ENCODE measurements around the gene KIAA1755. TPM values are rescaled to one million over a fixed set of nuclear protein-coding genes. Genes with fewer than 3 reads are reported as not detected.

The KIAA1755 gene
- polyA plus RNA-seq, 1 of the 3 experiments (the other 2 are of a cell fraction), result 0.54 TPM

- no peaks in the 10 kb centered on the region for H4K20me1 ChIP-seq (ENCODE audit: insufficient read depth)
- ChIA-PET CTCF (interaction anchor here (1.0 to 1.4 kb wide), 2 partner anchors 20 to 239 kb away, joined by 3 to 4 read pairs; no protein-coding TSS in a partner anchor), POLR2A (no interaction called here)
- H3K9me3 ChIP-seq, result no peaks in the 10 kb centered on the region
- no peaks in the 10 kb centered on the region for H3F3A ChIP-seq (replicated peaks; ENCODE audit: insufficient read depth)
- H3K79me2 ChIP-seq (ENCODE audit: insufficient read depth), result no peaks in the 10 kb centered on the region
- H3K4me3 ChIP-seq (ENCODE audit: low read depth in 2 of 2, low read length in 1 of 2), result no peak overlapping the region
- WGBS (ENCODE audit: low lambda C conversion rate), result 82% methylated on average over 10 of the region's 11 CpGs
- H3K27me3 ChIP-seq (ENCODE audit: insufficient read depth), result no peaks in the 10 kb centered on the region
- DNase-seq, result no peak
- peaks cover 0 to 5% of the 10 kb centered on the region in 2 experiments; a peak in 1 of 4 replicates for H3K4me1 ChIP-seq (ENCODE audit: control insufficient read depth in 1 of 2, insufficient read depth in 2 of 2, low read depth in 1 of 2, low read length in 1 of 2)
- H3K27ac ChIP-seq (ENCODE audit: low read depth in 2 of 2, low read length in 1 of 2), result no peak overlapping the region
- no peak overlapping the region for H3K9ac ChIP-seq
- no peaks in the 10 kb centered on the region for H3K36me3 ChIP-seq (replicated peaks in 1 of 2; ENCODE audit: control insufficient read depth in 1 of 2, insufficient read depth in 2 of 2, low read length in 1 of 2)
- H3K4me2 ChIP-seq, result no peak overlapping the region
- H2AFZ ChIP-seq (ENCODE audit: low read depth), result no peak overlapping the region
- TF ChIP-seq JUND (IDR thresholded peaks at IDR 0.05), result no peak
- TF ChIP-seq GABPA (IDR thresholded peaks at IDR 0.05; ENCODE audit: low read depth), result no peak
- TF ChIP-seq USF1 (IDR thresholded peaks at IDR 0.05; ENCODE audit: borderline replicate concordance, low read depth), result no peak
- no peak for TF ChIP-seq TCF12 (IDR thresholded peaks at IDR 0.05)
- TF ChIP-seq FOXM1 (IDR thresholded peaks at IDR 0.05; ENCODE audit: low read depth), result no peak
- TF ChIP-seq EZH2phosphoT487 (IDR thresholded peaks at IDR 0.05; ENCODE audit: borderline replicate concordance, low read depth), result no peak
- H3K9me2 ChIP-seq, result no peaks in the 10 kb centered on the region
These were observed 35.9 kb upstream of the KIAA1755 start for GRCh38 chr20:38296433-38296832.

GRCh38 chr20:38295811-38296210 is 35.3 kb upstream of the KIAA1755 start:
- no peak overlapping the region for H3K9ac ChIP-seq
- WGBS (ENCODE audit: low lambda C conversion rate), result 67% methylated on average over 3 of the region's 5 CpGs
- peaks cover 0 to 5% of the 10 kb centered on the region in 2 experiments; a peak in 1 of 4 replicates for H3K4me1 ChIP-seq (ENCODE audit: control insufficient read depth in 1 of 2, insufficient read depth in 2 of 2, low read depth in 1 of 2, low read length in 1 of 2)
- no peak for DNase-seq
- no peaks in the 10 kb centered on the region for H4K20me1 ChIP-seq (ENCODE audit: insufficient read depth)
- no peaks in the 10 kb centered on the region for H3K9me2 ChIP-seq
- POLR2A ChIA-PET, result no interaction called here
- H3K27ac ChIP-seq (ENCODE audit: low read depth in 2 of 2, low read length in 1 of 2), result no peak overlapping the region
- H2AFZ ChIP-seq (ENCODE audit: low read depth), result no peak overlapping the region
- CTCF ChIA-PET, result interaction anchor here (0.7 to 1.4 kb wide), 4 partner anchors 19 to 238 kb away, joined by 3 to 4 read pairs (median 4); no protein-coding TSS in a partner anchor
- no peaks in the 10 kb centered on the region for H3K27me3 ChIP-seq (ENCODE audit: insufficient read depth)
- H3K79me2 ChIP-seq (ENCODE audit: insufficient read depth), result no peaks in the 10 kb centered on the region
- no peaks in the 10 kb centered on the region for H3K36me3 ChIP-seq (replicated peaks in 1 of 2; ENCODE audit: control insufficient read depth in 1 of 2, insufficient read depth in 2 of 2, low read length in 1 of 2)
- TF ChIP-seq MEF2A (IDR thresholded peaks at IDR 0.05; ENCODE audit: borderline replicate concordance, low read depth) (no peak), RAD21 (IDR thresholded peaks at IDR 0.05; ENCODE audit: low read length) (no peak), ZBTB33 (IDR thresholded peaks at IDR 0.05; ENCODE audit: borderline replicate concordance, low read depth) (no peak)
- H3F3A ChIP-seq (replicated peaks; ENCODE audit: insufficient read depth), result no peaks in the 10 kb centered on the region
- H3K4me3 ChIP-seq (ENCODE audit: low read depth in 2 of 2, low read length in 1 of 2), result no peak overlapping the region
- no peaks in the 10 kb centered on the region for H3K9me3 ChIP-seq
- no peak overlapping the region for H3K4me2 ChIP-seq

Data from SK-N-SH (cell line).